HuH-7 (cell line): ENCODE data around the gene ZNF287.

Source experiments
- DNase-seq: peaks from one replicate; pipeline ENCODE4 v3.0.0; 2011; ENCODE audit warnings: low spot score

Gene ZNF287

GRCh38 chr17:16516594-16517051, 52.4 kb downstream of the ZNF287 start:
- DNase-seq, result no peak

- no peak for DNase-seq
These were observed 53.1 kb downstream of the ZNF287 start for GRCh38 chr17:16515933-16516332.

- no peak for DNase-seq
These were observed 55.1 kb downstream of the ZNF287 start for GRCh38 chr17:16513873-16514272.

- no peak for DNase-seq
These were observed 57.0 kb downstream of the ZNF287 start for GRCh38 chr17:16512011-16512410.

- no peak for DNase-seq
These were observed 57.4 kb downstream of the ZNF287 start for GRCh38 chr17:16511593-16511992.

GRCh38 chr17:16507918-16508533, 61.0 kb downstream of the ZNF287 start:
- no peak for DNase-seq

GRCh38 chr17:16506188-16506587, 62.8 kb downstream of the ZNF287 start:
- DNase-seq, result no peak

- DNase-seq, result no peak
These were observed 64.0 kb downstream of the ZNF287 start for GRCh38 chr17:16504984-16505383.
